Fibroblast of the aortic adventitia (primary cell): ENCODE data around the gene DIDO1. TPM values are rescaled to one million over a fixed set of nuclear protein-coding genes. Genes with fewer than 3 reads are reported as not detected.

Source experiments
- DNase-seq: peaks from one replicate; pipeline ENCODE4 v3.0.0-alpha.2; 2010; ENCODE audit warnings: low read depth
- H3K4me3 ChIP-seq: 2 replicates; pipeline ENCODE4 v1.5.1; 2011; ENCODE audit warnings: low read depth, mild to moderate bottlenecking, control low read depth, low read length, moderate library complexity
- total RNA-seq: library from RNA; depleted of rRNA; stranded (reverse); fragments of >200 nt; gene quantifications from 2 replicates; pipeline ENCODE4 v1.2.3, GENCODE V29; 2012; ENCODE audit warnings: low replicate concordance
- TF ChIP-seq, protein P1 (sequence below): IDR thresholded peaks from 2 replicates; pipeline ENCODE4 v1.5.1; 2011; ENCODE audit warnings: mild to moderate bottlenecking, low read length, control low read depth, inconsistent platforms; ENCODE audit not compliant: insufficient read depth

DIDO1 gene
- total RNA-seq, 1 donor: 48.4 TPM

DNA sequence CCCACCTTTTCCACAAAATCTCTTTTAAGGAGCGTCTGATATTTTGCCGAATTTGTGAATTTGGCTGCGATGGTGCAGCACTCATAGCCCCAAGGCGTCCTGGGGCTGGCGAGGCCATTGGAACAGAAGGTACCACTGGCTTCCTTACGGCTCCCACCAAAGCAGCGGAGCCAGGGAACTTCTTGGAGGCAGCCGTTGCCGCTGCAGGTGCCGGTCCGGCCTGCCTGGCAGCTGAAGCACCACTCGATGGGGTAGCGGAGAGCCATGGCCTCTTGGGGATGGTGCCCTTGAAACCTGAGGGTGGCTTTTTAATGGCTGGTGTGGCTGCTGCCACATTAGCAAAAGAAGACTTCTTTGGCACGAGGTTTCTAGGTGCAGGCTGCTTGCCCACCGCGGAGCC lies 29.8 kb downstream of the DIDO1 start:
- TF ChIP-seq, protein P1, sequence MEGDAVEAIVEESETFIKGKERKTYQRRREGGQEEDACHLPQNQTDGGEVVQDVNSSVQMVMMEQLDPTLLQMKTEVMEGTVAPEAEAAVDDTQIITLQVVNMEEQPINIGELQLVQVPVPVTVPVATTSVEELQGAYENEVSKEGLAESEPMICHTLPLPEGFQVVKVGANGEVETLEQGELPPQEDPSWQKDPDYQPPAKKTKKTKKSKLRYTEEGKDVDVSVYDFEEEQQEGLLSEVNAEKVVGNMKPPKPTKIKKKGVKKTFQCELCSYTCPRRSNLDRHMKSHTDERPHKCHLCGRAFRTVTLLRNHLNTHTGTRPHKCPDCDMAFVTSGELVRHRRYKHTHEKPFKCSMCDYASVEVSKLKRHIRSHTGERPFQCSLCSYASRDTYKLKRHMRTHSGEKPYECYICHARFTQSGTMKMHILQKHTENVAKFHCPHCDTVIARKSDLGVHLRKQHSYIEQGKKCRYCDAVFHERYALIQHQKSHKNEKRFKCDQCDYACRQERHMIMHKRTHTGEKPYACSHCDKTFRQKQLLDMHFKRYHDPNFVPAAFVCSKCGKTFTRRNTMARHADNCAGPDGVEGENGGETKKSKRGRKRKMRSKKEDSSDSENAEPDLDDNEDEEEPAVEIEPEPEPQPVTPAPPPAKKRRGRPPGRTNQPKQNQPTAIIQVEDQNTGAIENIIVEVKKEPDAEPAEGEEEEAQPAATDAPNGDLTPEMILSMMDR: no peak
- DNase-seq: no peak
- no peak overlapping the region for H3K4me3 ChIP-seq

DNA sequence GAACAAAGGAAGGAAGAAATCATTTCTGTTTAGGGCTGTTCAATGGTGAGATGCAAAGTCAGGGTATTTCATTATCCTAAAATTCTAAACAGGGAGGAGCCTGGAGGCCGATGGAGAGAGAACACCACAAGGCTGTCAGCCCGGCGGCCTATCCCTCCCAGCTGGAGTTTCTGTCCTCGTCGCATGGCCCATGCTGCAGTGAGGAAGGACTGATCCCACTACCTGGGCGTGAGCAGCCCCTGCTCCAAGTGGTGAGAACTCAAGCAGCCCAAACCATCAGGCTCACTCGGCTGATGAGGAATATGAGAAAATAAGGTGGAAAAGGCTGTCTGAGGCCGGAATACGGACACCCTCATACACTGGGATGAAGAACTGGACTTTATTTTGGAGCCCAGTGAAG lies 30.8 kb downstream of the DIDO1 start:
- no peak for DNase-seq
- TF ChIP-seq, protein P1: no peak
- no peak overlapping the region for H3K4me3 ChIP-seq

- no peak overlapping the region for H3K4me3 ChIP-seq
- DNase-seq: no peak
- TF ChIP-seq, protein P1: no peak
Observed at GRCh38 chr20:62894261-62894660, 32.0 kb downstream of the DIDO1 start.

DNA sequence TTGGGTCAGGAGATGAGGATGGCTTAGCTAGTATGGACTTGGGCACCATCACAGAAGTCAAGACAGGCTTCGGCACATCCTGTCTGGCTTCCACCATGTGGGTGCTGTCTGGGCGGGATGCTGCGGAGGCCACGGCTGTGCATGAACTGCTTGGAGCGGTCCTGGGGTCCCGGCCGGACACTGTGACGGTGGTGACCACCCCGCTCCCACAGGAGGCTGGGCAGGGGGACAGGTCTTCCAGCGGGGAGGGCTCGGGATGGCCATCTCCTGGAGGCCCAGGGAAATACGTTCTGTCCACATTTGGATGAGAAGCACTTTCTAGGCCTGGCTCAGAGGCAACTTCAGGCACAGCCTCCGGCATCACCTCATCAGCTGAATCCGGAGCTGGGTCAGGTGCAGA lies 32.6 kb downstream of the DIDO1 start:
- H3K4me3 ChIP-seq: no peak overlapping the region
- no peak for DNase-seq
- TF ChIP-seq, protein P1: no peak

- no peak overlapping the region for H3K4me3 ChIP-seq
- DNase-seq: no peak
- TF ChIP-seq, protein P1: no peak
Observed at GRCh38 chr20:62892348-62893304, 33.7 kb downstream of the DIDO1 start.

- no peak for DNase-seq
- no peak overlapping the region for H3K4me3 ChIP-seq
- TF ChIP-seq, protein P1: no peak
Observed at GRCh38 chr20:62891111-62891510, 35.2 kb downstream of the DIDO1 start.
